Liver (tissue), 9 donors: Measurements from ENCODE around the gene SMARCA1. TPM values are rescaled to one million over a fixed set of nuclear protein-coding genes. Genes with fewer than 3 reads are reported as not detected.

Source experiments
- DNase-seq: peaks from one replicate; pipeline ENCODE4 v3.0.0-alpha.2; 2017; ENCODE audit warnings: low spot score
- H3K27ac ChIP-seq, 2 donors: one replicate each; pipeline ENCODE4 v1.7.0; 2013; ENCODE audit warnings: inconsistent platforms in 2 of 2, low read length in 2 of 2, control low read depth in 1 of 2, low read depth in 1 of 2, mild to moderate bottlenecking in 1 of 2
- H3K27me3 ChIP-seq, 4 donors: one replicate each; pipeline versions ENCODE4 v1.6.1 to v1.7.0; 2013; ENCODE audit warnings: low read length in 3 of 4, inconsistent platforms in 1 of 4, mild to moderate bottlenecking in 1 of 4, moderate library complexity in 1 of 4; ENCODE audit not compliant: control insufficient read depth in 4 of 4, insufficient read depth in 4 of 4
- H3K36me3 ChIP-seq, 4 donors: one replicate each; pipeline versions ENCODE4 v1.6.1 to v1.7.0; 2013; ENCODE audit warnings: low read length in 3 of 4, mild to moderate bottlenecking in 3 of 4, low read depth in 1 of 4, moderate library complexity in 1 of 4; ENCODE audit not compliant: control insufficient read depth in 4 of 4, insufficient read depth in 3 of 4
- H3K4me1 ChIP-seq, 4 donors: one replicate each; pipeline versions ENCODE4 v1.6.1 to v1.7.0; 2013; ENCODE audit warnings: low read length in 3 of 4, mild to moderate bottlenecking in 3 of 4, moderate library complexity in 1 of 4; ENCODE audit not compliant: control insufficient read depth in 4 of 4, insufficient read depth in 4 of 4
- H3K4me3 ChIP-seq, 3 donors: one replicate each; pipeline versions ENCODE4 v1.6.1 to v1.7.0; 2013; ENCODE audit warnings: low read length in 3 of 3, control low read depth in 1 of 3, low read depth in 1 of 3, mild to moderate bottlenecking in 1 of 3
- H3K9ac ChIP-seq, 2 donors: one replicate each; pipeline ENCODE4 v1.7.0; 2013; ENCODE audit warnings: low read length in 2 of 2, mild to moderate bottlenecking in 2 of 2, moderate library complexity in 2 of 2, control low read depth in 1 of 2, low read depth in 1 of 2
- H3K9me3 ChIP-seq, 4 donors: one replicate each; pipeline versions ENCODE4 v1.6.1 to v1.7.0; 2013; ENCODE audit warnings: low read length in 3 of 4; ENCODE audit not compliant: control insufficient read depth in 4 of 4
- CTCF ChIP-seq: fragments of 150-350 bp; IDR thresholded peaks from 2 replicates; pipeline ENCODE4 v1.5.1; 2017; ENCODE audit warnings: improper control_type of control experiment, low read depth, low read length; ENCODE audit not compliant: missing input control
- EGR1 ChIP-seq, 2 donors: IDR thresholded peaks; 2 replicates each; pipeline ENCODE4 v1.6.1; 2016 to 2018; ENCODE audit warnings: antibody characterized with exemption in 2 of 2, low read depth in 2 of 2
- FOXA1 ChIP-seq: IDR thresholded peaks from 2 replicates; pipeline ENCODE4 v1.6.1; 2016; ENCODE audit warnings: antibody characterized with exemption
- FOXA2 ChIP-seq: IDR thresholded peaks from 2 replicates; pipeline ENCODE4 v1.6.1; 2016; ENCODE audit warnings: antibody characterized with exemption
- GABPA ChIP-seq, 2 donors: IDR thresholded peaks in 1 of 2; conservative IDR thresholded peaks in 1 of 2; 2 replicates each; pipeline ENCODE4 v1.6.1; 2016; ENCODE audit warnings: antibody characterized with exemption in 2 of 2, mild to moderate bottlenecking in 1 of 2, moderate library complexity in 1 of 2
- HNF4A ChIP-seq, 2 donors: conservative IDR thresholded peaks; 2 replicates each; pipeline ENCODE4 v1.6.1; 2016; ENCODE audit warnings: antibody characterized with exemption in 2 of 2, mild to moderate bottlenecking in 2 of 2
- HNF4G ChIP-seq: IDR thresholded peaks from 2 replicates; pipeline ENCODE4 v1.6.1; 2016; ENCODE audit warnings: antibody characterized with exemption
- JUND ChIP-seq, 2 donors: IDR thresholded peaks; 2 replicates each; pipeline ENCODE4 v1.6.1; 2016; ENCODE audit warnings: antibody characterized with exemption in 2 of 2
- NR2F2 ChIP-seq: IDR thresholded peaks from 2 replicates; pipeline ENCODE4 v1.6.1; 2016; ENCODE audit warnings: antibody characterized with exemption
- RAD21 ChIP-seq, 2 donors: IDR thresholded peaks; 2 replicates each; pipeline ENCODE4 v1.6.1; 2016; ENCODE audit warnings: antibody characterized with exemption in 2 of 2, mild to moderate bottlenecking in 2 of 2
- REST ChIP-seq: IDR thresholded peaks from 2 replicates; pipeline ENCODE4 v1.6.1; 2016; ENCODE audit warnings: antibody characterized with exemption, mild to moderate bottlenecking
- RXRA ChIP-seq, 2 donors: IDR thresholded peaks; 2 replicates each; pipeline ENCODE4 v1.6.1; 2017 to 2018; ENCODE audit warnings: antibody characterized with exemption in 2 of 2, mild to moderate bottlenecking in 1 of 2
- TAF1 ChIP-seq: conservative IDR thresholded peaks from 2 replicates; pipeline ENCODE4 v1.6.1; 2016; ENCODE audit warnings: antibody characterized with exemption, mild to moderate bottlenecking
- YY1 ChIP-seq: IDR thresholded peaks from 2 replicates; pipeline ENCODE4 v1.6.1; 2016; ENCODE audit warnings: antibody characterized with exemption, mild to moderate bottlenecking
- WGBS: extraction: QIAGEN DNeasy Blood & Tissue Kit; methylation state at CpG from one replicate; pipeline ENCODE4 v1.1.7; 2013; 5-methylcytosine and 5-hydroxymethylcytosine counted together
- polyA plus RNA-seq, 2 donors: library from polyadenylated mRNA; stranded (reverse) in 1 of 2; unstranded in 1 of 2; fragments of 200-250 nt in 1 of 2; fragments of >200 nt in 1 of 2; fragmentation: Nextera tagmentation in 1 of 2; extraction: Ambion mirVana in 1 of 2; gene quantifications; one replicate each; pipeline versions ENCODE4 v1.2.1 to v1.2.3, GENCODE V29; 2013 to 2015
- total RNA-seq, 2 donors: library from RNA; depleted of rRNA; stranded (reverse); fragments of >200 nt; gene quantifications; one replicate each; pipeline ENCODE4 v1.2.3, GENCODE V29; 2014
- TF ChIP-seq, protein P1 (sequence below): IDR thresholded peaks from 2 replicates; pipeline ENCODE4 v1.6.1; 2016; ENCODE audit warnings: antibody characterized with exemption
- TF ChIP-seq, protein P2 (sequence below): IDR thresholded peaks from 2 replicates; pipeline ENCODE4 v1.6.1; 2016; ENCODE audit warnings: antibody characterized with exemption
- TF ChIP-seq, protein P3 (sequence below): IDR thresholded peaks from 2 replicates; pipeline ENCODE4 v1.6.1; 2016; ENCODE audit warnings: antibody characterized with exemption
- donor health status: healthy.
- donor health status: healthy.
- donor health status: healthy.
- donor health status: healthy.
- donor health status: healthy.

The SMARCA1 gene
- total and polyA plus RNA-seq, 4 donors, result 14.7 to 44.2 (median 23.9) TPM

GRCh38 chrX:129493643-129494042 is 29.6 kb downstream of the SMARCA1 start:
- DNase-seq, result no peak
- H3K9me3 ChIP-seq, result no peaks in the 10 kb centered on the region
- H3K27ac ChIP-seq, result no peak overlapping the region
- WGBS, result 78% methylated on average over 4 of the region's 4 CpGs
- no peak for TF ChIP-seq NR2F2
- no peak for TF ChIP-seq HNF4A (conservative IDR thresholded peaks at IDR 0.05)
- TF ChIP-seq EGR1 (IDR thresholded peaks at IDR 0.05; ENCODE audit: low read depth in 2 of 2), result no peak
- TF ChIP-seq TAF1, result no peak
- TF ChIP-seq YY1, result no peak
- no peak for TF ChIP-seq HNF4G
- no peak for TF ChIP-seq GABPA (IDR thresholded peaks at IDR 0.05 in 1 of 2, conservative IDR thresholded peaks at IDR 0.05 in 1 of 2)
- no peak for TF ChIP-seq RXRA (IDR thresholded peaks at IDR 0.05)
- TF ChIP-seq FOXA1, result no peak
- TF ChIP-seq, protein P1, sequence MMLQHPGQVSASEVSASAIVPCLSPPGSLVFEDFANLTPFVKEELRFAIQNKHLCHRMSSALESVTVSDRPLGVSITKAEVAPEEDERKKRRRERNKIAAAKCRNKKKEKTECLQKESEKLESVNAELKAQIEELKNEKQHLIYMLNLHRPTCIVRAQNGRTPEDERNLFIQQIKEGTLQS, result no peak
- TF ChIP-seq, protein P2, sequence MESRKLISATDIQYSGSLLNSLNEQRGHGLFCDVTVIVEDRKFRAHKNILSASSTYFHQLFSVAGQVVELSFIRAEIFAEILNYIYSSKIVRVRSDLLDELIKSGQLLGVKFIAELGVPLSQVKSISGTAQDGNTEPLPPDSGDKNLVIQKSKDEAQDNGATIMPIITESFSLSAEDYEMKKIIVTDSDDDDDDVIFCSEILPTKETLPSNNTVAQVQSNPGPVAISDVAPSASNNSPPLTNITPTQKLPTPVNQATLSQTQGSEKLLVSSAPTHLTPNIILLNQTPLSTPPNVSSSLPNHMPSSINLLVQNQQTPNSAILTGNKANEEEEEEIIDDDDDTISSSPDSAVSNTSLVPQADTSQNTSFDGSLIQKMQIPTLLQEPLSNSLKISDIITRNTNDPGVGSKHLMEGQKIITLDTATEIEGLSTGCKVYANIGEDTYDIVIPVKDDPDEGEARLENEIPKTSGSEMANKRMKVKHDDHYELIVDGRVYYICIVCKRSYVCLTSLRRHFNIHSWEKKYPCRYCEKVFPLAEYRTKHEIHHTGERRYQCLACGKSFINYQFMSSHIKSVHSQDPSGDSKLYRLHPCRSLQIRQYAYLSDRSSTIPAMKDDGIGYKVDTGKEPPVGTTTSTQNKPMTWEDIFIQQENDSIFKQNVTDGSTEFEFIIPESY, result no peak
- no peak for TF ChIP-seq JUND (IDR thresholded peaks at IDR 0.05)
- no peak for TF ChIP-seq REST
- no peak for TF ChIP-seq RAD21 (IDR thresholded peaks at IDR 0.05)
- no peak for TF ChIP-seq CTCF
- TF ChIP-seq FOXA2, result no peak
- peaks cover 2 to 45% (median 24%) of the 10 kb centered on the region in 4 donors for H3K36me3 ChIP-seq
- H3K4me1 ChIP-seq, result no peaks in the 10 kb centered on the region
- H3K27me3 ChIP-seq, result no peaks in the 10 kb centered on the region
- H3K9ac ChIP-seq, result no peak overlapping the region
- H3K4me3 ChIP-seq, result no peak overlapping the region

- no peak overlapping the region for H3K9ac ChIP-seq
- no peak overlapping the region for H3K4me3 ChIP-seq
- TF ChIP-seq TAF1, result no peak
- no peak for TF ChIP-seq RAD21 (IDR thresholded peaks at IDR 0.05)
- no peak for TF ChIP-seq YY1
- TF ChIP-seq HNF4A (conservative IDR thresholded peaks at IDR 0.05), result no peak
- TF ChIP-seq, protein P1, result no peak
- TF ChIP-seq, protein P2, result no peak
- TF ChIP-seq, protein P3, sequence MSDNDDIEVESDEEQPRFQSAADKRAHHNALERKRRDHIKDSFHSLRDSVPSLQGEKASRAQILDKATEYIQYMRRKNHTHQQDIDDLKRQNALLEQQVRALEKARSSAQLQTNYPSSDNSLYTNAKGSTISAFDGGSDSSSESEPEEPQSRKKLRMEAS, result no peak
- no peak for TF ChIP-seq RXRA (IDR thresholded peaks at IDR 0.05)
- H3K9me3 ChIP-seq, result no peaks in the 10 kb centered on the region
- no peak overlapping the region for H3K27ac ChIP-seq
- H3K36me3 ChIP-seq, result peaks cover 3 to 22% (median 19%) of the 10 kb centered on the region in 4 donors
- no peak for DNase-seq
- 96% methylated on average over 2 of the region's 2 CpGs for WGBS
- no peaks in the 10 kb centered on the region for H3K4me1 ChIP-seq
- H3K27me3 ChIP-seq, result no peaks in the 10 kb centered on the region
Measured at GRCh38 chrX:129490330-129490729, 33.0 kb downstream of the SMARCA1 start.
